ENCODE data around the gene ARHGAP6.

DNA sequence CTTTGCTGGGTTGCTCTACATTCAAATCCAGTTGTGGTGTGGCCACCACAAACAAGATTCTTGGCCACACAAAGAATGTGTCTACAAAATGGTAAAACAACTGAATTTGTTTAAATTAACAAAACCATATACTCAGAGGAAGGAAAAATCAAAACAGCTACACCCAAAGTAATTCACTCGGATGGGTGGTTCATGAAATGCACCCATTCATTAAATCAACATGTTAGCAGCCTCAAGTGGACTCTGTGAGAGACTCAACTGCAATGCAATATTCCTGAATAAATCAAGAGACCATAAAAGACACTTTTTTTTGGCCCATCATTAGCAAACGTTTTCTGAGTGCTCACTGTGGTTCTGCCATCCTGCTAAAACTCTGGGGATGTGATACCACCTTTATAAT lies 383.7 kb downstream of the ARHGAP6 start:
- TF ChIP-seq, protein P1, sequence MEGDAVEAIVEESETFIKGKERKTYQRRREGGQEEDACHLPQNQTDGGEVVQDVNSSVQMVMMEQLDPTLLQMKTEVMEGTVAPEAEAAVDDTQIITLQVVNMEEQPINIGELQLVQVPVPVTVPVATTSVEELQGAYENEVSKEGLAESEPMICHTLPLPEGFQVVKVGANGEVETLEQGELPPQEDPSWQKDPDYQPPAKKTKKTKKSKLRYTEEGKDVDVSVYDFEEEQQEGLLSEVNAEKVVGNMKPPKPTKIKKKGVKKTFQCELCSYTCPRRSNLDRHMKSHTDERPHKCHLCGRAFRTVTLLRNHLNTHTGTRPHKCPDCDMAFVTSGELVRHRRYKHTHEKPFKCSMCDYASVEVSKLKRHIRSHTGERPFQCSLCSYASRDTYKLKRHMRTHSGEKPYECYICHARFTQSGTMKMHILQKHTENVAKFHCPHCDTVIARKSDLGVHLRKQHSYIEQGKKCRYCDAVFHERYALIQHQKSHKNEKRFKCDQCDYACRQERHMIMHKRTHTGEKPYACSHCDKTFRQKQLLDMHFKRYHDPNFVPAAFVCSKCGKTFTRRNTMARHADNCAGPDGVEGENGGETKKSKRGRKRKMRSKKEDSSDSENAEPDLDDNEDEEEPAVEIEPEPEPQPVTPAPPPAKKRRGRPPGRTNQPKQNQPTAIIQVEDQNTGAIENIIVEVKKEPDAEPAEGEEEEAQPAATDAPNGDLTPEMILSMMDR (IDR thresholded peaks at IDR 0.05), result no peak
- no peak for TF ChIP-seq POLR2A (IDR thresholded peaks at IDR 0.05)
